ENCODE data around the gene TTLL13.

DNA sequence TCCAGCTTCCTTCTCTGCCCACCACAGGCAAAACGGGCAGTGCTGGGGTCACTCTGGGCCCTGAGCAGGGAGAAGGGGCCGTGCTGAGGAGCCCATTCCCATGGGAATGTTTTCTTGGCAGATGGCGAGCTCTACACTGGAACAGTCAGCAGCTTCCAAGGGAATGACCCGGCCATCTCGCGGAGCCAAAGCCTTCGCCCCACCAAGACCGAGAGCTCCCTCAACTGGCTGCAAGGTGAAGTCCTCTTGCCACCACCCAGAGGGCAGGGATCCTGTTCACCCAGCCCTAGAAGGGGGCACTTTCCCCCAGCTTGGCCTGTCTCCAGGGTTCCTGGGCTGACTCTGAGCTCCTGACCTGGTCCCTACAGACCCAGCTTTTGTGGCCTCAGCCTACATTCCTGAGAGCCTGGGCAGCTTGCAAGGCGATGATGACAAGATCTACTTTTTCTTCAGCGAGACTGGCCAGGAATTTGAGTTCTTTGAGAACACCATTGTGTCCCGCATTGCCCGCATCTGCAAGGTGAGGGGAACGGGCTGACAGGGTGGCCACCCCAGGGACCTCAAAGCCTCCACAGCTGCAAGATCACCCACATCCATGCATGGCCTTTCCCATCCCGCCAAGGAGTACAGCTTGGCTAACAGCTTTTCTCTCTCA lies 28.0 kb upstream of the TTLL13 start:
- TF ChIP-seq, protein P1, sequence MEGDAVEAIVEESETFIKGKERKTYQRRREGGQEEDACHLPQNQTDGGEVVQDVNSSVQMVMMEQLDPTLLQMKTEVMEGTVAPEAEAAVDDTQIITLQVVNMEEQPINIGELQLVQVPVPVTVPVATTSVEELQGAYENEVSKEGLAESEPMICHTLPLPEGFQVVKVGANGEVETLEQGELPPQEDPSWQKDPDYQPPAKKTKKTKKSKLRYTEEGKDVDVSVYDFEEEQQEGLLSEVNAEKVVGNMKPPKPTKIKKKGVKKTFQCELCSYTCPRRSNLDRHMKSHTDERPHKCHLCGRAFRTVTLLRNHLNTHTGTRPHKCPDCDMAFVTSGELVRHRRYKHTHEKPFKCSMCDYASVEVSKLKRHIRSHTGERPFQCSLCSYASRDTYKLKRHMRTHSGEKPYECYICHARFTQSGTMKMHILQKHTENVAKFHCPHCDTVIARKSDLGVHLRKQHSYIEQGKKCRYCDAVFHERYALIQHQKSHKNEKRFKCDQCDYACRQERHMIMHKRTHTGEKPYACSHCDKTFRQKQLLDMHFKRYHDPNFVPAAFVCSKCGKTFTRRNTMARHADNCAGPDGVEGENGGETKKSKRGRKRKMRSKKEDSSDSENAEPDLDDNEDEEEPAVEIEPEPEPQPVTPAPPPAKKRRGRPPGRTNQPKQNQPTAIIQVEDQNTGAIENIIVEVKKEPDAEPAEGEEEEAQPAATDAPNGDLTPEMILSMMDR (conservative IDR thresholded peaks at IDR 0.05 in 1 of 2, IDR thresholded peaks at IDR 0.05 in 1 of 2; ENCODE audit: low read depth in 1 of 2, low read length in 2 of 2): peak; percentile 93 to 95
- TF ChIP-seq EZH2 (IDR thresholded peaks at IDR 0.05; ENCODE audit: low read length, missing control alignments): no peak
